ENCODE data around the gene MAGOHB. TPM values are rescaled to one million over a fixed set of nuclear protein-coding genes. Genes with fewer than 3 reads are reported as not detected.

The MAGOHB gene
- total RNA-seq, 6 experiments from 2014 or later: 6.6 to 11.8 (median 9.6) TPM

DNA sequence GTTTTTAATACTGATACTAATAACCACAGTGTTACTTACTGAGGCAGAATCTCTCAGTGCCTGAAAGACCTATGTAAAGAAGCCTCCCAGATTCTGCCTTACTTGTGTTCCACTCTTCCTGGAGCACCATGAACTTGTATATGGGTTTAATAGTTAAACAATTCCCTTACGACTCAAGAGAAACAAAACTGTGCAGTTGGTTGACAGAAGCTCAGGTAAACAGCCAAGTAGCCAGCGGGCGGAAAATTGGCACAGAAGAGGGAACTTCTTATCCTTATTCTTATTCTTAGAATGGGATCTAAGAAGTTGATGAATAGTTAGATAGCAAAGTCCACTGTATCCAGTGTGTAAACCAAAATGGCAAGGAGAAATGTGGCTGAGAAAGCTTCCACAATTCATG, 22.7 kb upstream of the MAGOHB start:
- no peak for ATAC-seq
- DNase-seq: no peak
- Histone ChIP-seq H3K36me3 (no peaks in the 10 kb centered on the region), H3K27ac (no peak overlapping the region), H3K4me1 (no peaks in the 10 kb centered on the region), H3K27me3 (no peaks in the 10 kb centered on the region), H3K9me3 (no peaks in the 10 kb centered on the region), H3K4me3 (no peak overlapping the region)
- 66% methylated on average over 3 of the region's 3 CpGs for WGBS (ENCODE audit: insufficient coverage, low coverage, low lambda C conversion rate, missing lambda C conversion rate)
- intact Hi-C loops (cut with DNase I): no loop called here
- TF ChIP-seq CTCF (IDR thresholded peaks at IDR 0.05) (no peak), POLR2A (IDR thresholded peaks at IDR 0.05) (no peak)

DNA sequence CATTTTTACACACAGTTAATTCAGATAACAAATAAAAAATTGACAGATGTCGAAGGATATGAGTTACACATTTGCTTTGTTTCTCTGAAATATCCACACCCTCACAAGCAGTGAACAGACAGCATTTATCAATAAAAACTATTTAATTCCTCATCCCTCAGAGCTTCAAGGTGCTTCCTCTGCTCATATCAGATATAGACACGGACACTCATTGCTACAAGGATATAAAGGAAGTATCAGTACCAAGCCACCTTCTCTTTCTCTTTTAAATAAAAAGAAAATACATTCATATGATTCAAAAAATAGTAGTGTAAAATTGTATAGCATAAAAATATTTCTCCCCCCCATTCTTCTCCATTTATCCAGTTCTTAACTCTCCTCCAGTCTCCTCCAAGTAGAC, 21.9 kb upstream of the MAGOHB start:
- Histone ChIP-seq H3K27me3 (no peaks in the 10 kb centered on the region), H3K36me3 (no peaks in the 10 kb centered on the region), H3K9me3 (no peaks in the 10 kb centered on the region), H3K27ac (no peak overlapping the region), H3K4me3 (no peak overlapping the region), H3K4me1 (no peaks in the 10 kb centered on the region)
- WGBS (ENCODE audit: insufficient coverage, low coverage, low lambda C conversion rate, missing lambda C conversion rate): 53% methylated on average over 2 of the region's 2 CpGs
- ATAC-seq (no peak), DNase-seq (no peak)
- intact Hi-C loops (cut with DNase I): no loop called here
- TF ChIP-seq POLR2A (IDR thresholded peaks at IDR 0.05): no peak

DNA sequence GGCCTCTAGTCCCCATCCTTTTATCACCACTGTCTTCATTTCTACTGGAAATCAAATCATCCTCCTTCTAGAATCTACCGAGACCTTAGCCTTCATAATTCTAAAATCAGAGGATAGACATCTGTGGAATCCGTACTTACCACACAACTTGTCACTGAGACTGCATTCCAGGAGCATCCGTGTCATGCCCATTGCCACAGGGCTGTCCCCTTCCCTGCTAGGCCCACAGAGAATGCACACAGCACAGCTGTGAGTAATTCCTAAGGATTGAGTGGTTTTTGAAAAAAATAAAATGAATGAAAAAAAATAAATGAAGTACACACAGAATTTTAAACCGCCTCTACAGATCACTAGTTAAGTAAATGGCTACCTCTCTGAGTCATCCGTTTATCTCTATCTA, 21.0 kb upstream of the MAGOHB start:
- Histone ChIP-seq H3K27me3 (no peaks in the 10 kb centered on the region), H3K9me3 (no peaks in the 10 kb centered on the region), H3K36me3 (no peaks in the 10 kb centered on the region), H3K4me3 (no peak overlapping the region), H3K4me1 (no peaks in the 10 kb centered on the region), H3K27ac (no peak overlapping the region)
- intact Hi-C loops (cut with DNase I): no loop called here
- ATAC-seq (no peak), DNase-seq (no peak)
- TF ChIP-seq POLR2A (IDR thresholded peaks at IDR 0.05) (no peak), CTCF (IDR thresholded peaks at IDR 0.05) (no peak)
- 64% methylated on average over 5 of the region's 5 CpGs for WGBS (ENCODE audit: insufficient coverage, low coverage, low lambda C conversion rate, missing lambda C conversion rate)

DNA sequence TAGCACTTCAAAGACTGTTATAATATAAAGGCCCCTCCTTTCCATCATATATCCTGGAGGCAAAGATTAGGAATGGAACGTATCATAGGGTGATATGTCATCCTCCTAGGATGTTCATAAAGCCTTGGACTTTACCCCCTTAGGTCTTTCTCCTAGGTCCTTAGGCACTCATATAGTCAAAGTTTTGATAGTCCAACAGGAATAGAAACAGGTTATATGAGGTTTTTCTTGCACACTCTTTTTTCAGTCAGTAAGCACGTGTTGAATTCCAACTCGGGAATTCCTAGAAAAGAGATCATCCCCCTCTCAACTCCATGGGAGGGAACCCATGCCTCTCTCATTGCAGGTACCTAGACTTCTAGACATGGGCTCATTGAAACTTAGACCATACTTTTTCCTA, 20.1 kb upstream of the MAGOHB start:
- no peaks in the 10 kb centered on the region for H3K9me3 ChIP-seq
- no peak overlapping the region for H3K4me3 ChIP-seq
- no peaks in the 10 kb centered on the region for H3K27me3 ChIP-seq
- no peaks in the 10 kb centered on the region for H3K4me1 ChIP-seq
- WGBS (ENCODE audit: insufficient coverage, low coverage, low lambda C conversion rate, missing lambda C conversion rate): 59% methylated on average over 3 of the region's 3 CpGs
- TF ChIP-seq POLR2A (IDR thresholded peaks at IDR 0.05) (no peak), CTCF (IDR thresholded peaks at IDR 0.05) (no peak)
- no peaks in the 10 kb centered on the region for H3K36me3 ChIP-seq
- H3K27ac ChIP-seq: no peak overlapping the region
- intact Hi-C loops (cut with DNase I): no loop called here
- ATAC-seq (no peak), DNase-seq (no peak)

- Histone ChIP-seq H3K9me3 (no peaks in the 10 kb centered on the region), H3K36me3 (no peaks in the 10 kb centered on the region), H3K27ac (no peak overlapping the region), H3K4me3 (no peak overlapping the region), H3K4me1 (no peaks in the 10 kb centered on the region), H3K27me3 (no peaks in the 10 kb centered on the region)
- no peak for DNase-seq
- TF ChIP-seq CTCF (IDR thresholded peaks at IDR 0.05): no peak
- no peak for TF ChIP-seq POLR2A (IDR thresholded peaks at IDR 0.05)
- intact Hi-C loops (cut with DNase I): no loop called here
- no peak for ATAC-seq
Measured at GRCh38 chr12:10632226-10632625, 18.8 kb upstream of the MAGOHB start.
